Gastroesophageal sphincter (tissue), 4 donors: ENCODE data around the gene ZSWIM5. TPM values are rescaled to one million over a fixed set of nuclear protein-coding genes. Genes with fewer than 3 reads are reported as not detected.
"Not testable (repeated sequence)": the region's sequence is repeated elsewhere in the genome, so short reads cannot be mapped to it uniquely, and the experiment has no call there.

ENCODE experiments used
- ATAC-seq: fragments of 150-250 bp; one replicate; pipeline ENCODE4 v1.9.1; 2016; ENCODE audit warnings: mild to moderate bottlenecking, moderate library complexity
- H3K27ac ChIP-seq, 4 donors: fragments of 200-600 bp; sonication (generic) in 3 of 4; 1 replicate in 3 of 4; 2 replicates in 1 of 4; pipeline ENCODE4 v1.5.1; 2016 to 2019
- H3K27me3 ChIP-seq: fragments of 200-600 bp; sonication (generic); one replicate; pipeline ENCODE4 v1.5.1; 2019
- H3K36me3 ChIP-seq, 2 donors: fragments of 200-600 bp; sonication (generic); one replicate each; pipeline ENCODE4 v1.5.1; 2019; ENCODE audit warnings: control low read depth in 1 of 2
- H3K4me1 ChIP-seq, 3 donors: fragments of 200-600 bp; sonication (generic); 1 replicate in 2 of 3; 2 replicates in 1 of 3; pipeline ENCODE4 v1.5.1; 2016 to 2019; ENCODE audit warnings: control low read depth in 2 of 3
- H3K4me3 ChIP-seq, 2 donors: fragments of 200-600 bp; sonication (generic); one replicate each; pipeline ENCODE4 v1.5.1; 2019; ENCODE audit warnings: mild to moderate bottlenecking in 1 of 2, moderate library complexity in 1 of 2
- H3K9me3 ChIP-seq, 3 donors: fragments of 200-600 bp; sonication (generic); one replicate each; pipeline ENCODE4 v1.5.1; 2017 to 2019; ENCODE audit warnings: control low read depth in 2 of 3
- CTCF ChIP-seq, 4 experiments: fragments of 200-600 bp in 2 of 4; fragments of 450-650 bp in 2 of 4; sonication (generic) in 1 of 4; IDR thresholded peaks; one replicate each; pipeline ENCODE4 v1.5.1; 2017 to 2019; ENCODE audit warnings: antibody characterized with exemption in 4 of 4, mild to moderate bottlenecking in 2 of 4, moderate library complexity in 2 of 4
- EP300 ChIP-seq: sonication (generic); formaldehyde crosslinking; IDR thresholded peaks from one replicate; pipeline ENCODE4 v1.6.1; 2017; ENCODE audit warnings: antibody characterized with exemption, mild to moderate bottlenecking
- POLR2A ChIP-seq, 2 donors: fragments of 450-650 bp; IDR thresholded peaks; one replicate each; pipeline ENCODE4 v1.6.1; 2017; ENCODE audit warnings: antibody characterized with exemption in 2 of 2, mild to moderate bottlenecking in 2 of 2, moderate library complexity in 1 of 2
- POLR2AphosphoS5 ChIP-seq: sonication (generic); formaldehyde crosslinking; IDR thresholded peaks from one replicate; pipeline ENCODE4 v1.6.1; 2017; ENCODE audit warnings: antibody characterized with exemption
- WGBS, 2 donors: methylation state at CpG; one replicate each; pipeline ENCODE4 v1.1.5; 2018; ENCODE audit warnings: low coverage in 1 of 2; 5-methylcytosine and 5-hydroxymethylcytosine counted together
- total RNA-seq, 4 donors: library from RNA; depleted of rRNA; stranded (reverse); fragments of >200 nt; gene quantifications; one replicate each; pipeline ENCODE4 v1.1.0, GENCODE V29; 2016

Gene ZSWIM5
- total RNA-seq, 4 donors from 2014 or later, result 3.3 to 8.1 (median 5.8) TPM

- H3K27ac ChIP-seq, ATAC-seq, H3K4me3 ChIP-seq, H3K27me3 ChIP-seq, H3K36me3 ChIP-seq, H3K4me1 ChIP-seq, H3K9me3 ChIP-seq: not testable (repeated sequence)
- WGBS, 2 donors, result 94 to 100% methylated on average over 2 to 5 of the region's 14 CpGs
Observed at GRCh38 chr1:45162041-45163035, 44.1 kb downstream of the ZSWIM5 start.

- no peaks in the 10 kb centered on the region for H3K27me3 ChIP-seq
- TF ChIP-seq EP300 (no peak), CTCF (IDR thresholded peaks at IDR 0.05) (no peak), POLR2AphosphoS5 (no peak), POLR2A (IDR thresholded peaks at IDR 0.05) (no peak)
- H3K9me3 ChIP-seq, result peaks cover 0 to 8% (median 0%) of the 10 kb centered on the region in 3 donors
- no peaks in the 10 kb centered on the region for H3K4me1 ChIP-seq
- no peak overlapping the region for H3K4me3 ChIP-seq
- H3K27ac ChIP-seq, result no peak overlapping the region
- H3K36me3 ChIP-seq, result no peaks in the 10 kb centered on the region
- no peak for ATAC-seq
Observed at GRCh38 chr1:45155957-45156356, 50.4 kb downstream of the ZSWIM5 start.

GRCh38 chr1:45155423-45155822 is 51.0 kb downstream of the ZSWIM5 start:
- Histone ChIP-seq H3K27ac (no peak overlapping the region), H3K4me3 (no peak overlapping the region), H3K27me3 (no peaks in the 10 kb centered on the region), H3K9me3 (peaks cover 0 to 8% (median 0%) of the 10 kb centered on the region in 3 donors), H3K4me1 (no peaks in the 10 kb centered on the region), H3K36me3 (no peaks in the 10 kb centered on the region)
- WGBS, 2 donors, result 92 to 100% methylated on average over 7 of the region's 7 CpGs
- TF ChIP-seq POLR2AphosphoS5 (no peak), CTCF (IDR thresholded peaks at IDR 0.05) (no peak)
- no peak for ATAC-seq

- no peak overlapping the region for H3K4me3 ChIP-seq
- TF ChIP-seq POLR2A (IDR thresholded peaks at IDR 0.05) (no peak), CTCF (IDR thresholded peaks at IDR 0.05) (no peak), EP300 (no peak), POLR2AphosphoS5 (no peak)
- peaks cover 0 to 8% (median 0%) of the 10 kb centered on the region in 3 donors for H3K9me3 ChIP-seq
- H3K27me3 ChIP-seq, result no peaks in the 10 kb centered on the region
- no peak for ATAC-seq
- H3K27ac ChIP-seq, result no peak overlapping the region
- H3K36me3 ChIP-seq, result no peaks in the 10 kb centered on the region
- 85 to 90% methylated on average over 3 of the region's 3 CpGs for WGBS, 2 donors
- no peaks in the 10 kb centered on the region for H3K4me1 ChIP-seq
Observed at GRCh38 chr1:45152126-45152525, 54.3 kb downstream of the ZSWIM5 start.

GRCh38 chr1:45148209-45148825 is 58.1 kb downstream of the ZSWIM5 start:
- no peak overlapping the region for H3K27ac ChIP-seq
- TF ChIP-seq EP300 (no peak), POLR2AphosphoS5 (no peak), POLR2A (IDR thresholded peaks at IDR 0.05) (no peak), CTCF (IDR thresholded peaks at IDR 0.05) (no peak)
- ATAC-seq, result no peak
- no peaks in the 10 kb centered on the region for H3K9me3 ChIP-seq
- 80 to 100% methylated on average over 1 of the region's 1 CpG for WGBS, 2 donors
- no peak overlapping the region for H3K4me3 ChIP-seq
- peaks cover 0 to 8% (median 3%) of the 10 kb centered on the region in 3 donors for H3K4me1 ChIP-seq
- H3K27me3 ChIP-seq, result no peaks in the 10 kb centered on the region
- no peaks in the 10 kb centered on the region for H3K36me3 ChIP-seq
